Kidney (tissue), 14 donors: Measurements from ENCODE around the gene MARCHF2. TPM values are rescaled to one million over a fixed set of nuclear protein-coding genes. Genes with fewer than 3 reads are reported as not detected.
A peak's percentile ranks its signal among the peaks of the same experiment; 100 is the strongest.

Source experiments
- DNase-seq, 5 donors: peaks; one replicate each; pipeline ENCODE4 v3.0.0-alpha.2; 2013 to 2020
- FAIRE-seq: peaks from 2 replicates; lab custom pipeline; 2012; peaks lifted over from hg19 to GRCh38; lab: Jason Lieb, UNC
- H3K27ac ChIP-seq, 2 donors: one replicate each; pipeline ENCODE4 v1.7.0; 2013; ENCODE audit warnings: low read depth in 2 of 2, low read length in 2 of 2, inconsistent platforms in 1 of 2
- H3K27me3 ChIP-seq: one replicate; pipeline ENCODE4 v1.7.1; 2013; ENCODE audit warnings: low read length, inconsistent platforms; ENCODE audit not compliant: control insufficient read depth, insufficient read depth
- H3K36me3 ChIP-seq, 3 donors: one replicate each; pipeline versions ENCODE4 v1.7.0 to v1.7.1; 2013; ENCODE audit warnings: low read length in 3 of 3, control low read depth in 1 of 3, inconsistent platforms in 1 of 3; ENCODE audit not compliant: insufficient read depth in 3 of 3, control insufficient read depth in 2 of 3
- H3K4me1 ChIP-seq, 3 donors: one replicate each; pipeline versions ENCODE4 v1.7.0 to v1.7.1; 2013; ENCODE audit warnings: low read length in 3 of 3, inconsistent platforms in 1 of 3, low read depth in 1 of 3; ENCODE audit not compliant: control insufficient read depth in 2 of 3, insufficient read depth in 2 of 3
- H3K4me3 ChIP-seq, 3 donors: one replicate each; pipeline versions ENCODE4 v1.7.0 to v1.8.1; 2013; ENCODE audit warnings: low read length in 3 of 3, control low read depth in 1 of 3, inconsistent platforms in 1 of 3
- H3K9ac ChIP-seq, 3 donors: one replicate each; pipeline versions ENCODE4 v1.7.0 to v1.7.1; 2013; ENCODE audit warnings: low read length in 3 of 3, control low read depth in 1 of 3, inconsistent platforms in 1 of 3
- H3K9me3 ChIP-seq, 3 donors: one replicate each; pipeline versions ENCODE4 v1.7.0 to v1.7.1; 2013; ENCODE audit warnings: low read length in 3 of 3, control low read depth in 1 of 3, inconsistent platforms in 1 of 3; ENCODE audit not compliant: control insufficient read depth in 2 of 3, insufficient read depth in 1 of 3
- intact Hi-C: fragments of 100-400 bp; cut with DNase I; formaldehyde crosslinking; loops from one replicate; pipeline ENCODE4 v1.11.1; 2022
- polyA plus RNA-seq: library from polyadenylated mRNA; stranded (reverse); fragments of 350-450 nt; fragmentation: Illumina TruSeq; extraction: RNeasy Lipid Tissue Mini Kit (QIAGEN cat#74804); gene quantifications from one replicate; pipeline ENCODE4 v1.2.3, GENCODE V29; 2014; ENCODE audit warnings: low read depth, low replicate concordance; ENCODE audit not compliant: insufficient read depth
- total RNA-seq: library from RNA; stranded (reverse); fragmentation: NEBNext Ultra II Directional; extraction: Animal tissue kit (Norgen Biotek cat#: 25700); gene quantifications from one replicate; pipeline ENCODE4 v1.2.1, GENCODE V29; 2021
- TF ChIP-seq, protein P1 (sequence below): IDR thresholded peaks from 3 replicates; pipeline ENCODE4 v1.5.1; 2012; ENCODE audit warnings: mild to moderate bottlenecking, moderate library complexity, borderline replicate concordance; ENCODE audit not compliant: insufficient read depth; ENCODE audit errors: extremely low read depth
- donor health status: control.
- donor health status: control.
- donor health status: control.
- donor health status: control.
- donor health status: control.
- donor health status: DM: yes; HTN: yes; CAD: no.
- donor health status: Normal renal cell carcinoma (clear cell type).

The MARCHF2 gene
- total and polyA plus RNA-seq, 2 donors from 2014 or later = 46.5 to 48.4 TPM

DNA sequence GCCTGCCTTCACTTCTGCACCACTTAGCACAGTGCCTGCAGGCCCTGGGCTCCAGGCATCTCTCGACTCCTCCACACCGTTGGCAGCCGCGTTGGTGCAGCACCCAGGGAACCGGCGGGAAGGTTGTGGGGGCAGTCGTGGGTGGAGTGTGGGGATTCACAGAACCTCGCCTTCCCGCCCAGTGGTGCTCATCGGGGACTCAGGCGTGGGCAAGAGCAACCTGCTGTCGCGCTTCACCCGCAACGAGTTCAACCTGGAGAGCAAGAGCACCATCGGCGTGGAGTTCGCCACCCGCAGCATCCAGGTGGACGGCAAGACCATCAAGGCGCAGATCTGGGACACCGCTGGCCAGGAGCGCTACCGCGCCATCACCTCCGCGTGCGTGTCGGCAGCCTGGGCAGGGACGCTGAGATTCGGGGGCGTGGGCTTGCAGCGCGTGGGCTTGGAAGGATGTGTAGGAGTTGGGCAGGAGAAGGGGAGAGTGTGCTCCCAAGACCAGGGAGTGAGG, 13.4 kb upstream of the MARCHF2 start:
- Histone ChIP-seq H3K27ac (no peak overlapping the region), H3K4me3 (no peak overlapping the region), H3K9ac (no peak overlapping the region), H3K4me1 (peaks cover 0 to 20% (median 15%) of the 10 kb centered on the region in 3 donors), H3K36me3 (peaks cover 0 to 18% (median 5%) of the 10 kb centered on the region in 3 donors), H3K27me3 (no peaks in the 10 kb centered on the region), H3K9me3 (no peaks in the 10 kb centered on the region)
- TF ChIP-seq, protein P1, sequence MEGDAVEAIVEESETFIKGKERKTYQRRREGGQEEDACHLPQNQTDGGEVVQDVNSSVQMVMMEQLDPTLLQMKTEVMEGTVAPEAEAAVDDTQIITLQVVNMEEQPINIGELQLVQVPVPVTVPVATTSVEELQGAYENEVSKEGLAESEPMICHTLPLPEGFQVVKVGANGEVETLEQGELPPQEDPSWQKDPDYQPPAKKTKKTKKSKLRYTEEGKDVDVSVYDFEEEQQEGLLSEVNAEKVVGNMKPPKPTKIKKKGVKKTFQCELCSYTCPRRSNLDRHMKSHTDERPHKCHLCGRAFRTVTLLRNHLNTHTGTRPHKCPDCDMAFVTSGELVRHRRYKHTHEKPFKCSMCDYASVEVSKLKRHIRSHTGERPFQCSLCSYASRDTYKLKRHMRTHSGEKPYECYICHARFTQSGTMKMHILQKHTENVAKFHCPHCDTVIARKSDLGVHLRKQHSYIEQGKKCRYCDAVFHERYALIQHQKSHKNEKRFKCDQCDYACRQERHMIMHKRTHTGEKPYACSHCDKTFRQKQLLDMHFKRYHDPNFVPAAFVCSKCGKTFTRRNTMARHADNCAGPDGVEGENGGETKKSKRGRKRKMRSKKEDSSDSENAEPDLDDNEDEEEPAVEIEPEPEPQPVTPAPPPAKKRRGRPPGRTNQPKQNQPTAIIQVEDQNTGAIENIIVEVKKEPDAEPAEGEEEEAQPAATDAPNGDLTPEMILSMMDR = no peak
- intact Hi-C loops = no loop called here
- peak in 1 of 5 donors; percentile 56 for DNase-seq
- no peak for FAIRE-seq

DNA sequence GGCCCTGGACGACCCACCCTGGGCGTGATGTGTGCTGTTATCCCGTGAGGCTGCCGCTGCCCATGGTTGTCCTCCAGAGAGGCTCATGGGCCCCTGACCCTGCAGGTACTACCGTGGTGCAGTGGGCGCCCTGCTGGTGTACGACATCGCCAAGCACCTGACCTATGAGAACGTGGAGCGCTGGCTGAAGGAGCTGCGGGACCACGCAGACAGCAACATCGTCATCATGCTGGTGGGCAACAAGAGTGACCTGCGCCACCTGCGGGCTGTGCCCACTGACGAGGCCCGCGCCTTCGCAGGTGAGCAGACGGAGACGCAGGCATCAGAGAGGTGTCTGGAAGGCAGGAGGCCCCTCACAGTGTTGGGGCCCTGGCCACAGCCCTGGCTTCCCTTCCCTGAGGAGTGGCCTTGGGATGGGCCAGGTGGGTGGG, 11.1 kb upstream of the MARCHF2 start:
- Histone ChIP-seq H3K27me3 (no peaks in the 10 kb centered on the region), H3K9me3 (no peaks in the 10 kb centered on the region), H3K4me1 (peaks cover 0 to 17% (median 15%) of the 10 kb centered on the region in 3 donors), H3K9ac (no peak overlapping the region), H3K27ac (no peak overlapping the region), H3K36me3 (peaks cover 0 to 21% (median 9%) of the 10 kb centered on the region in 3 donors), H3K4me3 (no peak overlapping the region)
- intact Hi-C loops = no loop called here
- TF ChIP-seq, protein P1 = no peak
- no peak for FAIRE-seq
- DNase-seq = no peak

DNA sequence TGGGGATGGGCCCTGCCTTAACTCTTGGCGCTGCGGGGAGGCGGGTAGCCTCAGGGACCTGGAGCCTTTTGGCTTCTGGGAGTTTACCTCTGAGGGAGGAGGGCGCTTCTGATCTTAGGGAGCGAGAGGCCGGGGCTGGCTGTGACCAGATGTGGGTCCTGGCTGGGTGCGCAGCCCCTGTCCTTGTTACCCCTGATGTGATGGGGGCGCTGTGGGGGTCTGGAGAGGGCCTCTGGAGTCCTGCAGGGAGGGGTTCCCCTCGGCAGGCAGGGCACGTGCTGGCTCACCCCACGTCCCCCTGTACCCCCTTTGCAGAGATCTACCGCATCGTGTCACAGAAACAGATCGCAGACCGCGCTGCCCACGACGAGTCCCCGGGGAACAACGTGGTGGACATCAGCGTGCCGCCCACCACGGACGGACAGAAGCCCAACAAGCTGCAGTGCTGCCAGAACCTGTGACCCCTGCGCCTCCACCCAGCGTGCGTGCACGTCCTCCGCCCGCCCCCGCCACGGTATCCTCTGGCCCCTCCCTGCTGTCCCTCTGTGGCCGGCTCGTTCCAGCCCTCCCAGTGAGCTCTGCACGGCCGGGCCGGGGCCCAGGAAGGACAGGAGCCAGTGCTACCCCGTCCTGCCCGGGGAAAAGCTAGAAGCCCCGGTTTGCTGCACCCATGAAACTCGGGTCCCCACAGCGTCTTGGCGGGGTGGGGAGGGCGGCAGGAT, 9.8 kb upstream of the MARCHF2 start:
- H3K27ac ChIP-seq = no peak overlapping the region

More for the DNA sequence above, 9.8 kb upstream of the MARCHF2 start:
- Histone ChIP-seq H3K27me3 (no peaks in the 10 kb centered on the region), H3K4me1 (peaks cover 0 to 4% (median 4%) of the 10 kb centered on the region in 3 donors), H3K9me3 (no peaks in the 10 kb centered on the region), H3K9ac (no peak overlapping the region), H3K36me3 (peaks cover 0 to 21% (median 9%) of the 10 kb centered on the region in 3 donors), H3K4me3 (no peak overlapping the region)
- no peak for FAIRE-seq
- no peak for DNase-seq
- TF ChIP-seq, protein P1 = no peak
- intact Hi-C loops = no loop called here
